K562 (cell line): ENCODE results near the gene CNTF.

Experiments
- CAMTA2 ChIP-seq: fragments of 250-450 bp; sonication (Bioruptor Pico); conservative IDR thresholded peaks from 2 replicates; pipeline ENCODE4 v1.5.1; 2022
- CREB1 ChIP-seq, 2 experiments: sonication (generic) in 1 of 2; formaldehyde crosslinking in 1 of 2; IDR thresholded peaks; 2 replicates each; pipeline versions ENCODE4 v1.6.1 to v1.8.0; 2012 to 2022; ENCODE audit warnings: inconsistent platforms in 1 of 2, mild to moderate bottlenecking in 1 of 2, missing genetic modification reagents in 1 of 2, moderate library complexity in 1 of 2
- CTCF ChIP-seq, 3 experiments: IDR thresholded peaks in 2 of 3; conservative IDR thresholded peaks in 1 of 3; 2 replicates each; pipeline ENCODE4 v1.5.1; 2011 to 2012; ENCODE audit warnings: low read length in 3 of 3, mild to moderate bottlenecking in 3 of 3, control low read depth in 2 of 3, improper control_type of control experiment in 1 of 3, inconsistent platforms in 1 of 3, low read depth in 1 of 3, mixed read lengths in 1 of 3, moderate library complexity in 1 of 3; ENCODE audit not compliant: insufficient read depth in 2 of 3
- L3MBTL2 ChIP-seq: fragments of 450-650 bp; IDR thresholded peaks from 2 replicates; pipeline ENCODE4 v1.6.1; 2016; ENCODE audit warnings: mild to moderate bottlenecking, moderate library complexity
- MEIS2 ChIP-seq: fragments of 450-650 bp; IDR thresholded peaks from 2 replicates; pipeline ENCODE4 v1.6.1; 2014; ENCODE audit warnings: mild to moderate bottlenecking; ENCODE audit not compliant: partially characterized antibody
- POLR2A ChIP-seq: fragments of 450-650 bp; conservative IDR thresholded peaks from 2 replicates; pipeline ENCODE4 v1.6.1; 2016
- POLR2AphosphoS5 ChIP-seq: IDR thresholded peaks from 2 replicates; pipeline ENCODE4 v1.6.1; 2011; ENCODE audit warnings: mild to moderate bottlenecking, low read depth, low read length, moderate library complexity; ENCODE audit not compliant: control insufficient read depth, insufficient read depth
- TAF7 ChIP-seq: fragments of 450-650 bp; IDR thresholded peaks from 2 replicates; pipeline ENCODE4 v1.6.1; 2016; ENCODE audit warnings: missing genetic modification characterization, missing compliant biosample characterization
- USF2 ChIP-seq: sonication (generic); formaldehyde crosslinking; IDR thresholded peaks from 2 replicates; pipeline ENCODE4 v1.5.0; 2020; ENCODE audit warnings: missing genetic modification reagents
- ZBTB11 ChIP-seq, 3 experiments: fragments of 200-800 bp in 1 of 3; fragments of 250-450 bp in 1 of 3; fragments of 450-650 bp in 1 of 3; sonication (Bioruptor Pico) in 1 of 3; sonication (Bioruptor generic) in 1 of 3; formaldehyde crosslinking in 1 of 3; IDR thresholded peaks; 2 replicates each; pipeline versions ENCODE4 v1.6.1 to v1.8.0; 2016 to 2022; ENCODE audit warnings: mild to moderate bottlenecking in 2 of 3, missing genetic modification characterization in 2 of 3, missing compliant biosample characterization in 1 of 3, moderate library complexity in 1 of 3
- ZC3H11A ChIP-seq: IDR thresholded peaks from 2 replicates; pipeline ENCODE4 v1.6.1; 2012; ENCODE audit warnings: low read depth, low read length, improper control_type of control experiment
- ZHX1 ChIP-seq: fragments of 150-350 bp; conservative IDR thresholded peaks from 2 replicates; pipeline ENCODE4 v1.6.1; 2014; ENCODE audit warnings: low read length
- ZNF785 ChIP-seq: fragments of 250-450 bp; sonication (Bioruptor Pico); IDR thresholded peaks from 2 replicates; pipeline ENCODE4 v1.4.0; 2020; ENCODE audit warnings: mild to moderate bottlenecking

- no peak for TF ChIP-seq TAF7 (tag)
- TF ChIP-seq ZHX1, result no peak
- TF ChIP-seq ZC3H11A, result no peak
- TF ChIP-seq POLR2AphosphoS5, result no peak
- TF ChIP-seq USF2 (CRISPR knock-in tag), result no peak
- no peak for TF ChIP-seq ZBTB11 (CRISPR knock-in tag; IDR thresholded peaks at IDR 0.05)
- TF ChIP-seq POLR2A, result no peak
- TF ChIP-seq CTCF (IDR thresholded peaks at IDR 0.05 in 2 of 3, conservative IDR thresholded peaks at IDR 0.05 in 1 of 3; ENCODE audit: insufficient read depth in 2 of 3, low read depth in 1 of 3, low read length in 3 of 3), result no peak
- no peak for TF ChIP-seq CREB1 (IDR thresholded peaks at IDR 0.05)
- TF ChIP-seq CREB1 (CRISPR knock-in tag; IDR thresholded peaks at IDR 0.05), result no peak
- no peak for TF ChIP-seq ZNF785 (CRISPR knock-in tag)
- TF ChIP-seq MEIS2, result no peak
- TF ChIP-seq L3MBTL2, result peak; percentile 24; the same call in 1 of the 2 replicates
- TF ChIP-seq CAMTA2 (CRISPR knock-in tag), result no peak
Measured at GRCh38 chr11:58641803-58642581, 19.5 kb downstream of the CNTF start.
